Lung microvascular endothelial cell (primary cell): ENCODE data around the gene RMND1. TPM values are rescaled to one million over a fixed set of nuclear protein-coding genes. Genes with fewer than 3 reads are reported as not detected.
"Not testable (repeated sequence)": the region's sequence is repeated elsewhere in the genome, so short reads cannot be mapped to it uniquely, and the experiment has no call there.

Experiments
- DNase-seq, 2 donors: peaks; one replicate each; pipeline versions ENCODE4 v3.0.0 to v3.0.0-alpha.2; 2010; ENCODE audit warnings: low read depth in 2 of 2
- total RNA-seq: library from RNA; depleted of rRNA; stranded (reverse); fragments of >200 nt; gene quantifications from 2 replicates; pipeline ENCODE4 v1.2.1, GENCODE V29; 2014

The RMND1 gene
- total RNA-seq, 1 donor from 2014 or later: 15.1 TPM

DNA sequence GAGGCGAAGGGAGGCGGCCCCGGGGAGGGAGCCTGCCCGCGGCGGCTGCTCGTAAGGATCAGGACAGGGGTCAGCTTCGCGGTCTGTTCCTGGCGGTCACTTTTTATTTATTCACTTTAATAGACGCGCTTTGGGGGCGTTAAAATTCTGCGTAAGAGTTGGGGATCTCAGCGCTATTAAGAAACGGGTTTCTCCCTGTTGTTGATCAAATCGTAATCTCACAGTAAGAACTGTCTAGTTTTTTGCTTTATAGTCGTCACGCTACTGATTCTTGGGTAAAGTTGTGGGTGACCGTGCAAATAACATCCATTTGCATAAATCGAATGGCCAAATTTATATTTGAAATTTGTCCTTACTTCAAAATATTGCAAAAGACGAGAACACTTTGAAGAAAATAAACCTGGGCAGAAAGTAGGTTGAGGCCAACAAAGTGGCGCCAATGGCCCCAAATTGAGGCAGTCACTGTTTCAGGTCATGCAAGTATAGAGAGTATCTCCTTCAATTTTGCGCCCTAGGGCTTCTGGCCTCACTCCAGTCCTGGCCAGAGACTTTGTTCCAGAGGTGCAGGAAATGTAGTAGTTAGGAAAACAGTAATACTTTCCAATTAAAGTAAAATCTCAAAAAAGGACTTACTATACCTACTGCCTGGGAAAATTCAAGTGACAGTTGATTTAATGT, 963 bp upstream of the RMND1 start:
- DNase-seq: peak; percentile 31 to 57

DNA sequence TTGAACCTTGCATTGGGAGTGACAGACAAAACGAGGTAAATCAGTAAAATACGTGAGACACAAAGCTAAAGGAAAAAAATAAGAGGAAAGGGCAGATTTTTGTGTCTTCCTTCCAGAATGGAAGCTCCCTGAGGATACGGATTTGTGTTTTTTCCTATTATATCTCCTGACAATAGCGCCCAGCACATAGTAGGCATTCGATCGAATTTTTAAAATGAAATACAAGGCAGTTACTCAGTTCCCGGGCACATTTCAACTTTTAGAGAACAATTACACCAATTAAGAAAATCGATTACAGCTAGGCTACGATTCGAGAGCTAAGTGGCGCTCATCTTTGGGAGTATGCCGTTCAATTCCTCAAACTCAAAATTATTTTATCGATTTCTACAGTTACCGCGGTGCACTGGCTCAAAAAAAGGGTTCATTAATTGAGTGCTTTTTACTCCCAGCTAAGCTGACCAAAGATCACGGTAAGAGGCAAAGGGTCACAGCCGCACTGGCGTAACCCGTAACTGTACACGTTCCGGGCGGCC, 443 bp downstream of the RMND1 start:
- no peak for DNase-seq

DNA sequence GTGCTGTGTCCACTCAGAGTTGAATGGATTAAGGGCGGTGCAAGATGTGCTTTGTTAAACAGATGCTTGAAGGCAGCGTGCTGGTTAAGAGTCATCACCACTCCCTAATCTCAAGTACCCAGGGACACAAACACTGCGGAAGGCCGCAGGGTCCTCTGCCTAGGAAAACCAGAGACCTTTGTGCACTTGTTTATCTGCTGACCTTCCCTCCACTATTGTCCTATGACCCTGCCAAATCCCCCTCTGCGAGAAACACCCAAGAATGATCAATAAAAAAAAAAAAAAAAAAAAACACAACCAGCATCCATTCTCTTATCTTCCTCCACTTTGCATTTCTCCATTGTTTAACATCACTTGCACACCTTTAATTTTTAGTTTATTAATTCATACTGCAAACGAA, 998 bp downstream of the RMND1 start:
- not testable (repeated sequence) for DNase-seq

DNA sequence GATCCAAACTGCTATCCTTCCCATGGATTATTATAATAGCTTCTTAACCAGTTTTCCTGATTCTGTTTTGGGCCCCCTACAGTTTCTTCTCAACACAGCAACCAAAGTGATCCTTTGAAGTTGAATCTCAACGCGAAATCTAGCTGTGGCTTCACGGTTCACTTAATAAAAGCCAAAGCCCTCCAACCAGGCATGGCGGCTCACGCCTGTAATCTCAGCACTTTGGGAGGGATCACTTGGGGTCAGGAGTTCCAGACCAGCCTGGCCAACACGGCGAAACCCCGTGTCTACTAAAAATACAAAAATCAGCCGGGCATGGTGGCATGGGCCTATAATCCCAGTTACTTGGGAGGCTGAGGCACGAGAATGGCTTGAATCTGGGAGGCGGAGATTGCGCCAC, 3.3 kb downstream of the RMND1 start:
- DNase-seq: peak in 1 of 2 donors; percentile 9

DNA sequence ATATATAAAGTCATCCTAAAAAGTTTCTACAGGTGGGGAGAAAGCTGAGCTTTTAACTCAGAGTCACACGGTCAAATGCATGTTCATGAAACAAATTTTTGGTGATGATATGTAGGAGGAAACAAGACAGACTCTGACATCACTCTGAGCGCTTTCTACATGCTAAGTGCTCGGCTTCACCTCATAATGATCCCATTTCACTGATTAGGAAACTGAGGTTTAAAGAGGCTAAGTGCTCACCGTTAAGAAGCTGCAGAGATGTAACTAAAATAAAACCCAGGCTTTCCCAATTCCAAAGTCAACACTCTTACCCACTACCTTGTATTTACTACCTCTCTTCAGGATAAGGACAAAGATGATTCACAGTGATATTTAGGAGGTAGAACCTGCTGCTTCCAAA, 4.7 kb downstream of the RMND1 start:
- DNase-seq: no peak

DNA sequence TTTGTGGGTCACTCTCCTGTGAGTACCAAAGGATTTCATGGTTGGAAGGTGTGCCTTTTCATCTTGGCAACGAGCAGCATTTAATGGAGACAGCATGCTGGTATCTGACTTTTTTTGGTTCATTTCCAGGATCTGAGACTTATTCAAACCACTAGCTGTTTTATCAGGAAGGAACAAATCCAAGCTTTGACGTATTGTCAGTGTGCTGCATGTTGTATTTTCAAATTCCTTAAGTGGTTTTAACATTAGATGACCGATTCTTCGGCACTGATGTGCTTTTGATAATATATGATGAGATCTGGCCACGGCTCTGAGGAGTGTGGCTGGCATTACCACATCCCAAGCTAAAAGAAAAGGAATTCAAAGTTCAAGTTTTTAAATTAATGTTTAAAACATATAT, 6.4 kb downstream of the RMND1 start:
- peak; percentile 29 to 70 for DNase-seq

DNA sequence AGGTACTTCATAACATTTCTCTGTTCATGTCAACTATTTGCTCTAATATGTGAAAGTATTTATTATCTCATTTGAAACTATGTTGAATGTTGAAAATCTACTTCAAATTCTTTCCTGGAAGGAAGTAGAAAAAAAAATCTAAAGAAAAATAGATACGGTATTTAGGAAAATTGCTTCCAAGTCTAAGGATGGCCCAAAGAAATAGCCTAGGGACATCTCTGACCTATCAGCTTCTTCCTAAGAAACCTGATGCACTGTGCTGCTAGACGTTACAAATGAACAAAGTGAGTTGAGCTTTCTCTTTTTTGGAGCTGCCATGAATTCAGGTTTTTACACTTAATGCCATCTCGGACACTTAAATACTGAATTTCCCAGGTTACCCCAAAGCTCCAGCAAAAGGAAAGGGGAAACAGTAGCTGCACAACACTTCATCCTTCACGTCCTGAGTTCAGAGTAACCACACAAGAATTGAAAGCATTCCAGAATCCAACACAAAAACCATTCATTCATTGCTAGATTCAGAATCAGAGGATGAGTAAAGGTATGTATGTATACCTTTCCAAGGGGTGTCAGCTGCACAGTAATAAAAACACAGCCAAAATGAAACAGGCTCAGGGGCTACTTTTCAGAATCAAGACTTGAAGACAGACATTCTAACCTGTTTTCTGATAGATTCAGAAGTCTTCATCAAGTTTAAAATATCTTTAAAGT, 7.9 kb downstream of the RMND1 start:
- DNase-seq: no peak

DNA sequence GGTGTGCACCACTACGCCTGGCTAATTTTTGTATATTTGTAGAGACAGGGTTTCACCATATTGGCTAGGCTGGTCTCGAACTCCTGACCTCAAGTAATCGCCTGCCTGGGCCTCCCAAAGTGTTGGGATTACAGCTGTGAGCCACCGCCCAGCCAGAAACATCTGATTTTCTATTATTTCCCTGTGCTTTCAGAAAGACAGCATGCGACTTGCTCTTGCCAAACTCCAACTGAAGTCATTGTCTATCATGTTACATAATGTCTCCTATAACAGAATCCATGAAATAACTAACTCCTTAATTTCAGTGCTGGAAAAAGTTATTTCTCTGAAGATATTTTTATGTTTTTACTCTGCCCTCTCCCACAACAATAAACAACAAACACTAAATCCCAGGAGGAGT, 8.5 kb downstream of the RMND1 start:
- DNase-seq: no peak

DNA sequence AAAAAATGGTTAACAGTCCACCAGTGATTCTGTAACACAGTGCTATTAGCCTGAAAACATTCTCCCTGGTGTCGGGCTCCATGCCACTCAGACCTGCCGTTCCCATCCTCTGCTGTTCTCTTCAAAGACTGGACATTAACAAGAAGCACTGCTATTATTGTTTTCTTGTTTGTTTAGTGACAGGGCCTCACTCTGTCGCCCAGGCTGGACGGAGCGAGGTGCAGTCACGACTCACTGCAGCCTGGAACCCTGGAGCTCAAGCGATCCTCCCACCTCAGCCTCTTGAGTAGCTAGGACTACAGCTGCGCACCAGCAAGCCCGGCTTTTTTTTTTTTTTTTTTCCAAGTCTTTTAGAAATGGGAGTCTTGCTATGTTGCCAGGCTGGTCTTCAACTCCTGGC, 9.6 kb downstream of the RMND1 start:
- no peak for DNase-seq

DNA sequence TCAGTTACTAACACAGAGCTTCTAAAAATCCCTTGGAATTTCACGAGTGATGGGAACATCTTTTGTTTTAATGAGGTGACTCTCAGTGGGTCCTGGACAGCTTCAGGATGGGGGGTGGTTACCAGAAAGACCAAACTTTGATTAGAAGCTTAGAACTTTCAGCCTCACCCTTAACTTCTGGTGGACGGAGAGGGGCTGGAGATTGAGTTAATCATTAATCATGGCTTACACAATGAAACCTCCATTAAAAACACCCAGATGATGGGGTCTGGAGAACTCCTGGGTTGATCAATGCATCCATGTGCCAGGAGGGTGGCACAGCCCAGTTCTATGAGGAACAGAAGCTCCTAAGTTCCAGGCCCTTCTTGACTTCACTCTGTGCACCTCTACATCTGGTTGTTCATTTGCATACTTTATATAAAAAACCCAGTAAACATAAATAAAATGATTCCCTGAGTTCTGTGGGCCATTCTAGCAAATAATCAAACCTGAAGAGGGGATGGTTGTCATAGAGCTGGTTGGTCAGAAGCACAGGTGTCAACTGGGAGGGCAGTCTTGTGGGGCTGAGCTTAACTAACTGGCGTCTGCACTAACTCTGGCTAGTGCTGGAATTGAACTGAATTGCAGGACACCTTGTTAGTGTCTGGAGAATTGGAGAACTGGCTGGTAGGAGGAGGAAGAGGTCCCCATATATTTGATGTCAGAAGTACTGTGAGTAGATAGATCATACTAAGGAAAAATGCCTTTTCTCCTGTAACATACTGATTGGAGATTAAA, 10.3 kb downstream of the RMND1 start:
- no peak for DNase-seq

DNA sequence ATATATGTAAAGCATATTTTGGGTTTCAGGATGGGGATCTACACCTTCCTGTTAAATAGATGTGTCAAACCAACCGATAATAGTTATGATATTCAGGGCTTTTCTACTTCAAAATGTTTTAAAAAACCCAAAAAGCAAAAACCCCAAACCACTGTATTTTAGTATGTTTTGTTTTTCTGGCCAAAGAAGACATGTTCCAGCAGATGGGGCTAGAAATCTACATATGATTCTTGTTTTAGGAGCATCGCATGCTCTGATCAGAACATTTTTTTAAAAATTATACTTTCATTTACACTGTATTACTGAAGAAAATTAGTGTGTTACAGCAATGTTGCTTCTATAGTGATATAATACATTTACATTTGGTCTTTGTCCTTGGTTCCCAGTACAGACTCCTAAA, 11.0 kb downstream of the RMND1 start:
- peak; percentile 46 to 63 for DNase-seq

DNA sequence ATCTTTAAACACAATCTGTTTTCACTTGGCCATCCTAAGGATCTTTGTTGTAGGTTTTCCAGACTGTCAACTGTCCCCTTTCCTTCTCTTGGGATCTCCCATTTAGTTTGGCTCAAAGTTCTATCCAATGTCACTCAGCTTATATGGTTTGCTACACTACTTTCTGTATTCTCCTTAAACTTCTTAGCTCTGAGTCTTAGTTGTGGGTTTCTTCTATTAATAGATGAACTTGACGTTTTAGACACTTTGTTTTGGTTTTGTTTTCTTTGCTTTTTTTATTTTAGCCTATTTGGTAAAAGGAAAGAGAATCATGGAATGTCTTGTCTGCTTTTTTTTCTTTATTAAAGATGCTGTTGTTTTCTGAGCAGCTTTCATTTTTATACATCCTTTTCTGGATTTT, 11.4 kb downstream of the RMND1 start:
- DNase-seq: no peak

DNA sequence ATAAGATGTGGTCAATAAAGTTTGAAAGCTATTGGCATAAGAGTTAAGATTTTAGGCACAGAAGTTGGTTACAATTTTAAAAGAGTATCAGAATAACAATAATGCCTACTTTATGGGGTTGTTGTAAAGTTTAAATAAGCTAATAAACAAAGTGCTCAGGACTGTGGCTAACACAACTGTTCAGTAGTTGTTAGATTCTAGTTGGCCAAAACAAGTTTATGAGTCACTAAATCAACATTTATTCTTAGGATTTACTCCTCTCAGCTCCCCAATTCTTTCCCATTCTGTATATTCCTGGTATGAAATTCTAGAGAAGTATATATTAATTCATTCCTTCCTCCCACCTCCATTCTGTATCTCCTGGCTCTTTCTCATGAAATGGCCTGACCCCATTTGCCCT, 14.5 kb downstream of the RMND1 start:
- no peak for DNase-seq

DNA sequence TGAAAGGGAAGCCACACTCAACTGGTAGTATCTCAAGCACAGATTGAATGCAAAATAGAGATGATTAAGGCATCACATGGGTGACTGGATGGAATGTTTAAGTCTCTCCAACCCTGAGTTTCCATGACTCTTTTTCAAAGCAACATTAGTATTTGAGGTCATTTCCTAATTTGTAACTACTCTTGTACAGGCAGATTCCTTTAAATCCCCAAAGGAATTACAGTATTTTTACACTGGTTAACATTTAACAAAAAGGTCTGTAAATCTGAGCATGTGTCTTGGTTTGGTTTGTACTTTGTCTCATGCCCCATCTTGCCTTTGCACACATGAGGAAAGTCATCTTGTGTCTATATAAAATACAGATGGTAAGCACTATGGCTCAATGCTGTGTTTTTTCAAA, 15.1 kb downstream of the RMND1 start:
- DNase-seq: peak in 1 of 2 donors; percentile 6

DNA sequence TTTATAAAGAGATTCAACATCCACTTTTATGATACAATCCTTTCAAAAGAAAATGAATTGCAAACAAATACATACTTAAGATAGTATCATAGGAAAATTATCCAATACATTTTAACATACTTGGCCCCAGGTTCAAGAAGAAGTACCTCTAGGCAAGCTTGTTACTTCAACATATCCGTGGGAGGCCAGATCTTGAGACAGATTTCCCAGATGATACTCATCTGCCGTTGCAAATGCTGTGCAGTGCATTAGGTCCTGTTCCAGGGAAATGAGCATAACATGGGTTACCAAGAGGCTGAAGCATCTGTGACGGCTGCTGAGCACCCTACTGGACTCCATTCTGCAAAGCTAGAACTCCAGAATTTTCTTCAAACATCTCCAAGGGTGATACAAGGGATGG, 15.6 kb downstream of the RMND1 start:
- DNase-seq: no peak

DNA sequence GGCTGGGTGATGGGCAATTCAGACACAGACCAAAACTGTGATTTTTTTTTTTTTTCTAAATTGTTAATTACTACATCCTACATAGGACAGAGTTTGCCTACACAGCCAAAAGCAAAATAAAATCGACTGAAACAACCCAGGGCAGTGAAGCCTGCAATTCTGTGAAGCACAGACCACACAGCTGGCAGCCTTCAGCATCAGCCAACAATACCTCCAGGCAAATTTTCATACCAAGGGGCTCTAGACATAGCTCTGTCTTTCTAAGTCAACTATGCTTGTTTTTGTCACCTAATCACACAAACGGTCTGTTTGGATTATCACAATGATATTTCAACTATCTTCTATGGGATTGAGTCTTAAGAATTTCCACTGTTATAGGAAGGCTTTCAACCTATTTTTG, 17.6 kb downstream of the RMND1 start:
- DNase-seq: no peak

DNA sequence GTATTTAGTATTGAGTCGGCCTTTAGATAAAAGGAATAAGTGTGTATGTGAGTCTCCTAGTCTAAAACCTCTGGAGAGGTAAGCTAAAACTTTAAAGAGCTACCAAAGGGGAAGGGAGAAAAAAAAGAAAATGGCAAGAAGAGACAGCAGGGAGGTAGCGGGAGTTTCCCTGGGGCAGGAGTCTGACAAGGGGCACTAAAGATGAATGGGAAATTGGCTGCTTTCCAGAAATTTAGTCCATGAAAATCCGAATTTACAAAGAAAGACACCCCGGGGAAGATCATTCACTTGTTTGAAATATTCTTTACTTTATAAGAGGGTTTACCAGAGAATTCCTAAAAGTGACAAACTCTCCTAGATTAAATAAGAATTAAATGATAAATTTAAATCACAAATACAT, 19.3 kb downstream of the RMND1 start:
- DNase-seq: no peak

DNA sequence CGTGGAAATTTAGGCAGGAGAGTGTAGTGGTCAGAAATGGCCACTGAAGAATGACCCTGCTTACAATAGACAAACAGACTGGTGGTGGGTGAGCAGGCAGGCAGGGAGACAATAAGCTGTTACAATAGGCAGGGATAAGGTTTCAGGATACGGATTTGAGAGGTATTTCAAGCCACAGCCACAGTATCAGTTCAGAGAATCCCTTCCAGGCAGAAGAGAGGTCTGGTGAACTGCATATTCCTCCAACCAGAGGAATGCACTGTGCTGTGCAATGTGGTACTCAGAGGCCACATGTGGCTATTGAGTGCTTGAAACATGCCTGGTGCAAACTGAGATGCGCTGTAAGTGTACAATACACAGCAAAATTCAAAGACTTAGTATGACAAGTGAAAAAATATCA, 20.6 kb downstream of the RMND1 start:
- no peak for DNase-seq

DNA sequence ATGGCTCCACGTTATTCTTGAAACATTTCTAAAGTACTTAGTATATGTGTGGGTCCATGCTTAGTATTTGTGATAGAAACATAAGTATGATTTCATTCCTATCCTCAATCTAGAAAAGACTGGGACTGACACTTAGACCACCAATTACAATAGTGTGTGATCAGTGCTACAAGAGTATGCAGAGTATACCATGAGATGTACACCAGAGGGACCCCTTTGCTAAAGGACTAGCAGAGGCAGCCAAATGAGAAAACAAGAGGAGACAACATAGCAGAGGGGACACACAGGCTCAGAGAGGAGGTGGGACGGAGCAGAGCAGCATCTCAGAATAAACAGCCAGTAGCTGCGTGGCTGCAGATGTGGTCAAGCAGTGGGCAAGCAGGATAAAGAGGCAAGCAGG, 21.0 kb downstream of the RMND1 start:
- peak in 1 of 2 donors; percentile 24 for DNase-seq

DNA sequence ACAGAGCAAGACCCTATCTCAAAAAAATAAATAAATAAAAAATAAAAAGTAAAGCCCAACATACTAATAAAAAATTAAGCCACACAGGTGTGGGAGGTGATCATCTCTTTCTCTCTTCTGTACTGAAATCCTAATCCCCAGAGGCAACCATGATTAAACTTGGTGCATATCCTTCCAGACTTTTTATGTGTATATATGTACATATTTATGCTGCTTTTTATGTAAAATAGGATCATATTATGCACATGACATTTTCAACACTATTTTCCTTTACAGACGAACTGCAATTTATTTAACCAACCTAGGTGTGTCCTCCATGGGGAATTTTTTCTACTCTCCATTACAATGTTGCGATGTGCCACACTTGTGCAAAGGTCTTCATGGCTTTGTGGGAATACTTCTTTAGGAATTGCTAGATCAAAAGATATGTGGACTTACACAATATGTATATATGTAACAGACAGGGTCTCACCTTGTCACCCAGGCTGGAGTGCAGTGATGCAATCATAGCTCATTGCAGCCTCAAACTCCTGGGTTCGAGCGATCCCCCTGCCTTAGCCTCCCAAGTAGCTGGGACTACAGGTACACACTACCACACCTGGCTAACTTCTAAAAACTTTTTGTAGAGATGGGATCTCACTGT, 23.7 kb downstream of the RMND1 start:
- no peak for DNase-seq

DNA sequence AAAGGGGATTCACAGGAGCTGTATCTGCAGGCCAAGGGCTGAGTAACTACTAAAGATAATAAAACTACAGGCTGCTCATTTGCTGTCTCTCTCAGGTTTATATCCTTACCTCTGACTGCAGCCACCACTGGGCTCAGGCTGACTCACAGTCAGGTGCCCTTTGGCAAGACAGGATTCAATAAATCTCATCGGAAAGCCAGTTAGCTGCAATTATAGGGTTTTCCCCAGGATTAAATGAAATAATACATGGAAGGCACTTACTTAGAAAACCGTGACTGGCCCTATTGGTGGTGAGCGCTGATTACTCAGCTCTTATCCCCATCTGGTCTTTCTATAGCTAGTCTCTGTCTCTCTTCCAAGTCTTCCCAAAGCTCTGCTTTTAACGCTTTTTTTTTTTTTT, 26.4 kb downstream of the RMND1 start:
- DNase-seq: no peak

DNA sequence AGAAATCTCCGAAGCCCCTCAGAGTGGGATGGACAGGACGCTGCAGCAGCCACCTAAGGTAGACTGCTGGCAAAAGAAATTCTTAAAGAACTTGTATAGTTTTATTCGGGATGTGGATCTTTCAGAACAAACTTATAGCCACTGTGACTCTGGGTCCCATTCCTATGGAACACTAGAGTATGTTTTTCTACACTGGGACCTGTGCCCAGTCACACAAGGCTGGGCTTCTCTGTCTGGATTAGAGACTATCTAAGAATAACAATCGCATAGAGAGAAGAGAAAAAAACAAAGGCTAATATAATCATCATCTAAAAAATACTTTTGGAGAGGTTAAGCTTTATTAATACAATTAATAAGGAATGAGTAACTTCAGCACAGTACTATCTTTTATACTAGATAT, 28.9 kb downstream of the RMND1 start:
- DNase-seq: peak in 1 of 2 donors; percentile 40
